ENCODE data around the gene WDR33.

GRCh38 chr2:127694986-127695385 is 116.0 kb downstream of the WDR33 start:
- TF ChIP-seq POLR2A (IDR thresholded peaks at IDR 0.05) (no peak), CTCF (IDR thresholded peaks at IDR 0.05) (no peak), POLR2AphosphoS5 (IDR thresholded peaks at IDR 0.05) (no peak)
